Measurements from ENCODE around the gene ZNF211.

ZNF211 gene

DNA sequence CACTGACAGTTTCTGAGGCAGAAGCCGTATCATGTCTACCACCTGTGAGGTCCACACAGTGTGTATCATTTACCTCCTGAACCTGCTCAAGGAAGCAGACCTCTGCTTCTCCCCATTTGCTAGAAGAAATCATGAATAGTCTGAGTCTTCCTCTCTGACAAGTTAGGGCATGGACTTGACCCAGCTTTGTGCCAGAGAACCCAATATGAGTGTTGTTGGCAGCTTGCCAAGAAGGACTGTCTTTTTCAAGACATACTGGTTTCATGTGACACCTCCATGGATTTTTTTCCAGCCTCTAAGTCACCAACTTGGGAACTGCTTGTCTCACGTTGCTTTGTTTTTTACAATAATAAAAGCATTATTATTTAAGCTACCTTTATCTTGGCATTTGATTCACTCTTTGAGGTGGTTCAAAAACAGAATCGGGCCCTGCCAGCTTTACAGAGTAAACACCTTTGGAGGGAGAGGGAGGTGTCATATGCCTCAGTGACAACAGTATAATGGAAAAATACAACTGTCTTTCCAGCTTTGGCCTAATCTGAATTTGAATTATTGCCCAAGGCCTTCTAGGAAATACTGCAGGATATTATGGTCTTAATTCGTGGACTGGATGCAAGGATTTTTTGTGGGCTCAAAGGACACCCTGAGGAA lies 9.6 kb downstream of the ZNF211 start:
- TF ChIP-seq, protein P1, sequence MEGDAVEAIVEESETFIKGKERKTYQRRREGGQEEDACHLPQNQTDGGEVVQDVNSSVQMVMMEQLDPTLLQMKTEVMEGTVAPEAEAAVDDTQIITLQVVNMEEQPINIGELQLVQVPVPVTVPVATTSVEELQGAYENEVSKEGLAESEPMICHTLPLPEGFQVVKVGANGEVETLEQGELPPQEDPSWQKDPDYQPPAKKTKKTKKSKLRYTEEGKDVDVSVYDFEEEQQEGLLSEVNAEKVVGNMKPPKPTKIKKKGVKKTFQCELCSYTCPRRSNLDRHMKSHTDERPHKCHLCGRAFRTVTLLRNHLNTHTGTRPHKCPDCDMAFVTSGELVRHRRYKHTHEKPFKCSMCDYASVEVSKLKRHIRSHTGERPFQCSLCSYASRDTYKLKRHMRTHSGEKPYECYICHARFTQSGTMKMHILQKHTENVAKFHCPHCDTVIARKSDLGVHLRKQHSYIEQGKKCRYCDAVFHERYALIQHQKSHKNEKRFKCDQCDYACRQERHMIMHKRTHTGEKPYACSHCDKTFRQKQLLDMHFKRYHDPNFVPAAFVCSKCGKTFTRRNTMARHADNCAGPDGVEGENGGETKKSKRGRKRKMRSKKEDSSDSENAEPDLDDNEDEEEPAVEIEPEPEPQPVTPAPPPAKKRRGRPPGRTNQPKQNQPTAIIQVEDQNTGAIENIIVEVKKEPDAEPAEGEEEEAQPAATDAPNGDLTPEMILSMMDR (IDR thresholded peaks at IDR 0.05), result no peak

- TF ChIP-seq, protein P1 (IDR thresholded peaks at IDR 0.05), result no peak
These were observed 10.8 kb downstream of the ZNF211 start for GRCh38 chr19:57643734-57644133.

GRCh38 chr19:57648331-57649003 lies 15.5 kb downstream of the ZNF211 start:
- TF ChIP-seq, protein P1 (IDR thresholded peaks at IDR 0.05), result no peak

DNA sequence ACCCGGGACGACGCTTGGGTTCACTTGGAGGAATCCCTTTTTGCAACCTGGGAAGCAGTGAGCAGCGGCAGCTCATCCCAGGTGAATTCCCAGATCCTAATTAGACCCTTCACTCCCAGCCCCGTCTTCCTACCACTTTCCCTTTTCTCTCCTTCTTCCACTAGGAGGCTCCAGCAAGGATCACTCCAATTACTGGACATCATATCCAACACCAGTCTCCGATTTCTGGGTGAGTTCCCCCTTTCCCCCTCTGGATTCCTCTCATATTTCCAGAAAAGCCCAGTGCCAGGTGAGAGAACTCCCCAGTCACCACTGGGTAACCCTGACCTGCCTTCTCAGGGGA lies 18.7 kb downstream of the ZNF211 start:
- TF ChIP-seq, protein P1 (IDR thresholded peaks at IDR 0.05), result no peak

DNA sequence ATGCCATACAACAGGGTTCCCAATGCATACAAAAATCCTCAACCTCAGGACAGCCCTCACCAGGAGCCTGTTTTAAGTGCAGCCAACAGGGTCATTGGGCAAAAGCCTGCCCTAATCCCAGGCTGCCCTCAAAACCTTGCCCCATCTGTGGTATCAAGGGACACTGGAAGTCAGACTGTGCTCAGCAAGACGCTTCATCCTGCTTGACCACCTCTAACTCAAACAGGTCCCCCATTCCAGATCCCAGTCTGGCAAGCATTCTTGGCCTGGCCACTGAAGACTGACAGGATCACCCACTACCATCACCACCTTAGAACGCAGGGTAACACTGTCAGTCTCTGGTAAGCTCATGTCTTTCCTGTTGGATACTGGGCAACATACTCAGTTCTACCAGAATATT lies 20.7 kb downstream of the ZNF211 start:
- TF ChIP-seq, protein P1 (IDR thresholded peaks at IDR 0.05), result no peak

- TF ChIP-seq, protein P1 (IDR thresholded peaks at IDR 0.05), result no peak
These were observed 22.5 kb downstream of the ZNF211 start for GRCh38 chr19:57655443-57655842.

- TF ChIP-seq, protein P1 (IDR thresholded peaks at IDR 0.05), result no peak
These were observed 23.4 kb downstream of the ZNF211 start for GRCh38 chr19:57656346-57656745.
